HCT116 (cell line): ENCODE measurements around the gene TENM4.

Experiments used
- CTCF ChIP-seq, 3 experiments: fragments of 200-600 bp in 1 of 3; sonication (generic) in 1 of 3; IDR thresholded peaks in 2 of 3; conservative IDR thresholded peaks in 1 of 3; 2 replicates each; pipeline ENCODE4 v1.5.1; 2012 to 2017; ENCODE audit warnings: low read depth in 2 of 3, low read length in 2 of 3, antibody characterized with exemption in 1 of 3, borderline replicate concordance in 1 of 3, control low read depth in 1 of 3, mild to moderate bottlenecking in 1 of 3, mixed read lengths in 1 of 3, mixed run types in 1 of 3, moderate library complexity in 1 of 3; ENCODE audit not compliant: insufficient read depth in 1 of 3
- POLR2A ChIP-seq: IDR thresholded peaks from 2 replicates; pipeline ENCODE4 v1.7.0; 2011; ENCODE audit warnings: borderline replicate concordance; ENCODE audit not compliant: insufficient read depth, insufficient read length; ENCODE audit errors: extremely low read depth
- POLR2AphosphoS5 ChIP-seq: IDR thresholded peaks from 2 replicates; pipeline ENCODE4 v1.6.1; 2011; ENCODE audit warnings: mild to moderate bottlenecking, low read depth, low read length, moderate library complexity
- REST ChIP-seq: IDR thresholded peaks from 2 replicates; pipeline ENCODE4 v1.6.1; 2012; ENCODE audit warnings: low read depth
- SP1 ChIP-seq: IDR thresholded peaks from 2 replicates; pipeline ENCODE4 v1.6.1; 2012; ENCODE audit warnings: low read depth
- ZNF274 ChIP-seq: fragments of 200-500 bp; sonication (Bioruptor generic); IDR thresholded peaks from 2 replicates; pipeline ENCODE4 v1.6.1; 2014; ENCODE audit warnings: mild to moderate bottlenecking, low read depth, low read length, inconsistent platforms

- no peak; a peak in 1 of 6 replicates for TF ChIP-seq CTCF (IDR thresholded peaks at IDR 0.05 in 2 of 3, conservative IDR thresholded peaks at IDR 0.05 in 1 of 3; ENCODE audit: borderline replicate concordance in 1 of 3, insufficient read depth in 1 of 3, low read depth in 2 of 3, low read length in 2 of 3)
- no peak for TF ChIP-seq POLR2A
- no peak for TF ChIP-seq REST
- no peak for TF ChIP-seq POLR2AphosphoS5
- no peak for TF ChIP-seq SP1
- no peak for TF ChIP-seq ZNF274
Observed at GRCh38 chr11:79159657-79160450, 281.0 kb downstream of the TENM4 start.
